ENCODE measurements around the gene SEBOX.

Gene SEBOX

DNA sequence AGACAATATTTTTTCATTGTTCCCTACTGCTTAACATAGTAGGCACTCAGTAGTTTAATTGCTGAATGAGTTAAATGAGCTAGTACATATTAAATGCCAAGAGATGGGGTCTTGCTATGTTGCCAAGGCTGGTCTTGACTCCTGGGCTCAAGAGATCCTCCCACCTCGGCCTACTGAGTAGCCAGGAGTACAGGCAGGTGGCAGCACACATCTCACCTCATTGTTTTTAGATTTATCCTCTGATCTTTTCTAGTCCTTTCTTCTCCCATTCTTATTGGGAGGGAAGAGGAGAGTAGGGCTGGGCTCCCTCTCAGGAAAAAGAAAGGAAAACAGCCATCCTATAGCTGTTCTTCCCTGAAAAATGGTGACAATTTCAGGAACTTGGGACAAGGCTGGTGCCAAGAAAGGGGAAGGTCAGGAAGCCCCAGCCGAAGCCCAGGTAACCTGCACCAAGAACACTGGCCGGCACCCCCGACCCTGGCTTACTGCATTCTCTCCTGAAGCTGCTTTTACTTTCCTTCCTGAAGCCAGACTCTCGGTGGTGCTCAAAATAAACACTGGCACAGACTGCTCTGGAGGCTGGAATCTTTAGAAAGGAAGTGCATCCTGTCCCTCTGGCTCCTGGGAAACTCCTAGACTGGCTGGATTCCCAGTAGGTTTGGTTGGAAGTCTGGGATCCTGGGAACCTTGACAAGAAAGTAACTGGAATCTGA is 26.8 kb downstream of the SEBOX start:
- DNase-seq, result no peak

DNA sequence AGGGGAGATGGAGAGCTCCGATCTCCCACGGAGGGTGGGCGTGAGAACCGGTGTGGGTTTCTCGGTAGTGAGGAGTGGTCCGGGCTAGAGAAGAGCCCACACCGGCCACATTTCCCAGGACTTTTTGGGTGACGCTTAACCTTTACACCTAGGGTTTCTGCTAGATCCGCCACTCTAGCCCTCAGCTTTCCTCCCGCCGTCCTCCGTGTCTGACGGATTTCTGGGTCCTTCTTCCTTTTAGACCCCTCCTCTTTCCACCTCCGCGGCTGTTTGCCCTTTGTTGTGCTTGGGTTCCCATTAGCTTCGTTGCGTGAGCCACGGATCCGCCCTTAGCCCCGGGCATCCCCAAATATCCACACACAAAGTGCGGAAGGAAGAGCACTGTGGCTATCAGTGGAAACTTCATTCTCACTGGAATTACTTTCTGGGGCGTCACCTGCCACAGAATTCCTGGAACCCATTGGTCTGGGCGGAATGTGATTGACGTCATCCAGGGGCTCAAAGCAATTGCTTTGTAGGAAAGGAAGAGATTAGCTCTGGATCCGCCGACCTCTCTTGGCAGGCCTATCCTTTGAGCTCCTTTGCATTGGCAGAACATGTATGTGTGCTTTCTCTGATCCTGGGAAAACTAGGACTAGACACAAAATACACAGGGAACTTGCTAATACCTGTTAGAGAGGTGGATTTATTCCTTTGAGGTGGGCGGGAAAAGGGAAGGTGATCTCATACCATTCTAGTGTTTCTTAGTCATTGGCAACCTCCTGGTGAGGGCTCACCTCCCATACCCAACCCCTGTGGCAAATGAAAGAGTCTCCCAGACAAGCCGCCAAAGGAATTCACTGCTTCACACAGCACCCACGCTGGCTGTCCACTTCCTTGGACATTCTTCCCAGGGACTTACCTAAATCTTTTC is 28.8 kb downstream of the SEBOX start:
- DNase-seq, result no peak

DNA sequence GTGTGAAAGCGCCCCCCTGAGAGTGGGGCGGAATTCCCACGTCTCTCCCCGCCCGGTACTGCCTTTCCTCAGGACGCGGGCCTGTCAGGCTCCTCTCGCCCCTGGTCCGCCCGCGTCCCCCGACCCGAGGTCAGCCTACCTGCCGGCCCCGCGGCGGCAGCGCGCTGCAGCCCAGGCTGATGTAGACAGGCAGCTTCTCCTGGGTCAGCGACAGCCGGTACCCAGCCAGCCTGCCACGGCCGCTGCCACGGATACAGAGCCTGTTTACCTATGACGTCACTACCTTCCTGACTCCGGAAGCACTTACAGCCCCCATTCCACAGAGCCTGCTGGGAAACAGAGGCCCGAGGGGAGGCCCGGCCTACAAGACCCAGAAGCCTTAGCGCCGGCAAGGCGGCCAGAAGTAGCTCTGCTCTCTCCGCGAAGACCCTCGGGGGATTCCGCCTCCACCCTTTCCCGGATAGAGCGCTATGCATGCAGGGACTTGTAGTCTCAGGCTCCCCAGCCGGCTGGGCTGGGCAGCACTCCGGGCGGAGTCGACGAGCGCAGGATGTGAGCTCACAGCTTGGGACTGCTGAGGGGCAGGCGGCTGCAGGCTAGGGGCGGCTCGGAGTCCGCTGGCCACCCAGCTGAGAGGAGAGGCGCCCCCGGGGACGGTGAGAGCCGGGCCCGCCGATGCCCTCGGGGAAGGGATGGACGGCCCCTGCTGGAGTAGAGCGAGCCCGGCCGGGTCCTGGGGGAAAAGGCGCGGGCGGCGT is 29.6 kb downstream of the SEBOX start, which contains the start of the genes IFT20 and TNFAIP1:
TSS of gene IFT20 (minus strand) at position 272 of the 758 bp plus-strand sequence. CDS start 3,487 bp downstream, outside the sequence.
TSS of gene TNFAIP1 (plus strand) at position 561 of the 758 bp plus-strand sequence. CDS start 3,761 bp downstream, outside the sequence.
- peak; percentile 96 for DNase-seq

DNA sequence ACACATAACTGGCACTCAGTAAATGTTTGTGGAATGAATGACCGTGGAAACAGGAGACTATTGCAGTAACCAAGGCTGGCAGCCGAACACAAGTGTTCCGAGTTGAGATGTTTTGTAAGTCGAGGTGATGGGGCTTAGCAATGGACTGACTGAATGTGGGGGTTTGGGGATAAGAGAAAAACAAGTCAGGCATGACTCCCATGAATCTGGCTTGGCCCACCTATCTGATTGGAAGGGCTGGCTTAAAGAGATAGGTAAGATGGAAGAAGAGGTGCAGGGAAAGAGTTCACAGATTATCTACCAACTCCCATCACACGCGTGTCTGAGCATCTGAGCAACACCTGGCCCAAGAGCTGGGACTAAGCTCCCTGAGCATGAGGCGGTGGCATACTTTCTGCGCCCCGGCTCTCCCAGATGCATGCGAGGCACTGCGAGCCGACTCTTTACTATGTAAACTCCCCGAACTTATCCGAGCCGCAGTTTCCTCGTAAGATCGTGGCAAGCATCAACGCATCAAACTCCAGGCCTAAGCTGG is 30.3 kb downstream of the SEBOX start:
- DNase-seq, result no peak

DNA sequence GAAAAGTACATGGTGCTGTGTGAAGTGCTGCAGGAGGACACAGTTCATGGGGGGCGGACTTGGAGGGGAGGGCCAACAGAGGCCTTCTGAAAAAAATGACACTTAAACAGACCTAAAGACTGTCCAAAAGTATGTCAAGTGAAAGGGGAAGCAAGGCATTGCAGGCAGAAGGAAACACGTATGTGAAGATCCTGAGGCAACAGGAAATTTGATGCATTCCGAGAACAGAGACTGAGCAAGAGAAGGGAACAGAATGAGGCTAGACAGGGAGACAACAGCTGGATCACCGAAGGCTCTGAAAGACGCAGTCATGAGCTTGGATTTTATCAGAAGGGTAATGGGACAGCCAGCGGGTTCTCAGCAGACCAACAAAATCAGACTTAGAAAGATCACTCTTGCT is 30.8 kb downstream of the SEBOX start:
- no peak for DNase-seq

DNA sequence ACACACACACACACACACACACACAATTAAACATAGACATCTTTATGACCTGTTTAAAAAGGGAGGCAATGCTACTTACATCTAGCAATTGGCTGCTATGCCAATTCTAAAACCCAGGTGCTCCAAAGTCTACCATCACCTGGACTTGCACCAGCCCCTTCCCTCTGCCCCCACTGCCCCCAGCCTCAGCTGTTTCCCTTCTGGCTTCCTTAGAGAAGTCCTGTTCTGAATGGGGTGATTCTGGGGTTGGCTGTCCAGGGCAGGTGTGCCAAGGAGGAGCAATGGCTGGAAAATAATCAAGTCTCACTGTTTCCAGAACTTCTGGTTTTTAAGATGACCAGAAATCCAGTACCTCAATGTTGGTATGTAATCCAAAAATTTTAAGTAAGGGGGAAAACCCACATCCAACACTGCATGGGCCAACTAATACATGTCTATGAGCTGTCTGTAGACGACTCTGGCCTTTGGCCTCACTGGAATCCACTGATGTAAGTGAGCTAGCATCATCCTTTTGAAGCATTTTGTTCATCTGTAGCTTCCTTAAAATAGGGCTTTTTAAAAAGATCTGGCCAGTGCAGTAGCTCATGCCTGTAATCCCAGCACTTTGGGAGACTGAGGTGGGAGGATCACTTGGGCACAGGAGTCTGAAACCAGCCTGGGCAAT is 31.8 kb downstream of the SEBOX start:
- no peak for DNase-seq

DNA sequence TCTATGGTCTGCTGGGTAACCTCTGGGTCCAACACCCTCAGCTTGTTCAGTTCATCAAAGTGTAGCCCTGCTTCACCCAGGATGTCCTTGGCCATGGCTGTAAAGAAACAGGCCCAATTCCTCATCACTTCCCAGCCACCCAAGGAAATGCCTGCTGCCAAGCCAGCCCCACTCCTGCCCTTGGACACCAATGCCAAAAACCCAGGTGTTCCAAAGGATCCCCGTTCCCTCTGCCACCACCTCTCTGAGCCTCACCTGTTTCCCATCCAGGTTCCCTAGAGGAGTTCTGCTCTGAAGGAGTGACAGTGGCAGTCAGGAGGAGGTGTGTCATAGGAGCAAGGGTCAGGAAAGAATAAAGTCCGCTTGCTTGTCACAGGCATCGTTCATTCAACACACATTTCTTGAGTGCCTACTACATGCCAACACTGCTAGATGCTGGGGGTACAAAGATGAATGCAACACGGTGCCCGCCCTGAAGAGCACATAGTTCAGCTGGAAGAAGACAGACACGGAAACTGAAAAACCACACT is 33.0 kb downstream of the SEBOX start:
- DNase-seq, result no peak

DNA sequence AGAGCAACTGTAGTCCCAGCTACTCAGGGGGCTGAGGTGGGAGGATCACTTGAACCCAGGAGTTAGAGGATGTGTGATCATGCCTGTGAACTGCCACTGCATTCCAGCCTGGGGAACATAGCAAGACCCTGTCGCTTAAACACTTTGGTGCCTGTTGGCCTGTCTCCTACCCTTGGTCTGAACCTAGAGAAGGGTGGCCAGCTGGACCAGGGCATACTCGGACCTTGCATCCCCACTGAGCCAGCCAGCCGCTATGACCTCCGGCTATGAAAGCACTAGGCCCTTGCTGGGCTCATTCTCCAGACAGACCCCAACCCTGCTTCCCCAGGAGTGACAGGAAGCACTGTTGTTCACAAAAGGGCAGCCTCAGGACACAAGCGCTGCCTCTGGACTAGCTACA is 34.3 kb downstream of the SEBOX start:
- no peak for DNase-seq

DNA sequence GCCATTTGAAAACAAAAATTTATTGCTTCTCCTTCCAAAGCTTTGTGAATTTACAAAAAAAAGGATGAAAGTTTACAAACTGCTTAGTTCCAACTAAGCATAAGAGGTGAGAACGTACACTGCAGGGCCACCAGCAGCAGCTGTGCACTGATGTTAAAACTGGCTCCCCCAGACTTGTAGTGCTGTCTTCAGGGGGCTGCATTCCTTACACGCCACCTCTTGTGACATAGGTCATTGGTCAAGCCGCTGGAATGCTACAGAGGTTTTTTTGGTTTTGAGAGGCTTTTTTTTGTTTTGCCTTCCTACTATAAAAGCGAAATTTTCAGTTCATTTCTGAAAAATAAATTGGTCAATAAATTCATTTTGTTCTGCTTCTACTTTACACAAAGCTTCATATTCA is 36.7 kb downstream of the SEBOX start:
- DNase-seq, result no peak

DNA sequence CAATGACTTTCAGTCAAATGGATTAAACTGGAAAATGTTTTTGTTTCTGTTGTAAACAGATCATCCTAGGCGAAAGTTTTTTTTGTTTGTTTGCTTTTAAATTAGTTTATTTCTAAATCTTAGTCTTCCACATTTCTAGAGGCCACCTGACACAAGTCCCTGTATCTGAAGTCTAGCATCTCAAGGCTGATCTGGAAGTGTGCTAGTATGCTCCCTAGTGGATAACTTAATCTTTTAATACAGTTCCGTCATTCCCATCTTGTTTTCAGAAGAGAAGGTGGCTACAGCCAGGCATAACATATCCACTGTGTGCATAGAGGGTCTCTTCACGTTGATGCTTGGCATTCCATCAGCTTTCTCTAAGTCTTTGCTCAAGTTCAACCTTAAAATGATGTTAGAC is 37.3 kb downstream of the SEBOX start:
- DNase-seq, result no peak

DNA sequence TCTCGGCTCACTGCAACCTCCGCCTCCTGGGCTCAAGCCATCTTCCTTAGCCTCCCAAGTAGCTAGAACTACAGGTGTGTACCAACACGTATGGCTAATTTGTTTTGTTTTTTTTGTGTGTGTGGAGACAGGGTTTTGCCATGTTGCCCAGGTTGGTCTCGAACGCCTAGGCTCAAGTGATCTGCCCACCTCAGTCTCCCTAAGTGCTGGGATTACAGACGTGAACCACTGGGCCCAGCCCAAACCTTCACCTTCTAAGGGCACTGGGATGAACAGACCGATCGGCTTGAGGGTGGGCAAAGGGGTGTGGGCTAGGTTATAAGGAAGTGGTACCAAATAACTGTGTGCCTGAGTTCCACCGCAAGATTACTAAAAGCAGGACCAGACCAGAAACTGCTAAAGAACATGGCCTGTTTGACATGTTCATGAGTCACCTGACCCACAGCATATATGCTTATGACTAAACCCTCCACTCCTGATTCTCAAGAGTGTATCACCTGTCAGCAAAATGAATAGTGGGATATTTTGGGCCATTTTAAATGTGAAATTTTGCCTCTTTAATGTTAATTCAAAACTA is 37.9 kb downstream of the SEBOX start:
- no peak for DNase-seq

DNA sequence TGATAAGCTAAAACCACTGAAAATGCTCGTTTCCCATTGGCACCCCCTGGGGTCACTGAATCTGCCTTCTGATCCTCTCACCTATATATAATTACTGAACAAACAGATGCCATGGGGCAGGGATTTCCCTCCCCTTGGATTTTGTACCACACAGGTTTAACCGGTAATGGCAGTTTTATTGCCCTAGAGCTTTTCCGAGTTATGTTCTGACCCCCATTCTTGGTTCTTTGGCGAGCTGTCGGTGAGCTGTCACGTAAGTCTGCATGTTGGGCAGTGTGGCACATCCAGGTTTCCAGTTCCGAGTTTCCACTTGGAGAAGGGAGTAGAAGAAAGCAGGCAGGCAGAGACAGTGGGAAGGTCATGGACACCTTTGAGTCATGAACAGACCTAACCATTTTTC is 38.9 kb downstream of the SEBOX start:
- no peak for DNase-seq

DNA sequence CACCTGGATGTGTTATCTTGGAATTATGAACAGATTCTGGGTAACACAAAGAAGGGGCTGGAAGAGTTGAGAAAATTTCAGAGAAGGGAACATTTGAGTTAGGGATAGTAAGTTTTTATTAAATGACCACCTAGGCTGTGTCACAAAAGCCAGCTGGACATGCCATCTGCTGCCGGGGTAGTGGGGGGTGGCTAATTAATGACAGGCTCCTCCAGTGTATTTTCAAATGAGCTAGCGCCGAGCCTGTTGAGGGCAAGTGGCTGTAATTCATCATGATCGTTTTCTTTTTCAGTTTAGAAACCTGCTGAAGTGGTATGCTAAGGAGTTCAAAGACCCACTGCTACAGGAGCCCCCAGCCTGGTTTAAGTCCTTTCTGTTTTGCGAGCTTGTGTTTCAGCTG is 39.8 kb downstream of the SEBOX start:
- no peak for DNase-seq

DNA sequence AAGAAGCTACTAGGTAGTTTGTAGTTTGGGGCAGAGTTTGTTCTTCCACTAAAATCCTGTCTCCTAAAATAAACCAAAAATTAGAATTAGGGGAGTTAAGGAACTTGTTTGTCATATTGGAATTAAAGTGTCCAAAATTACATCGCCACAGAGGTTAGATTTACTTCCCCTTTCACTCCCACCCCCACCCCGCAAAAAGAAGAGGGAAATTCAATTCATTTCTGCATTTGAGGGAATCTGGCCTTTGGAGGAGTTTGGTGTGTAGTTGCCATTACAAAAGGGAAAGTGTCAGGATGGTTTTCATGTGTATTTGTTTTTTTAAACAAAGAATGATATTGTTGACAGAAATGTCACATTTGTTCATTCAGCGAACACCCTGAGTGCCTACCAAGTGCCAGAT is 40.2 kb downstream of the SEBOX start:
- no peak for DNase-seq

DNA sequence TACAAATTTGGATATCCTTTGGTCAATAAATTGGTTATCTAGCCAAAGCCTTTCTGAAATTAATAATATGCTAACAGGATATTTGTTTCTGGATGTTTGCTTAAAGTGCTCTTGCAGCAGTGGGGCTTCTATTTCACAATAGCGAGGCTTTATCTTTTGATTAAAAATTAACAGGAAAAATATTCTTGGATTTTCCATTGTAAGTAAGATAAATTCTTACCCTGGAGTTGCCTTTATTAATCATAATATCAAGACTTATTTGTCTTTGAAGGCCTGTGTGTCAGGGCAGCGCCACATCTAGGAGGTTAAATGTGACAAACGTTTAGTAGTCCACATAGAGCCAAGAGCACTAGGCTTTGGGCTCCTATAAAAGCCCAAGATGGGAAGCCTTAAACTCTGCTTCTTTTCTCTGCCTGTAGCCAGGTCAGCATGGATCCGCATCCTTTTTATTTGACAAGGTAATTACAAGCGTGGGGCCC is 40.7 kb downstream of the SEBOX start:
- no peak for DNase-seq

DNA sequence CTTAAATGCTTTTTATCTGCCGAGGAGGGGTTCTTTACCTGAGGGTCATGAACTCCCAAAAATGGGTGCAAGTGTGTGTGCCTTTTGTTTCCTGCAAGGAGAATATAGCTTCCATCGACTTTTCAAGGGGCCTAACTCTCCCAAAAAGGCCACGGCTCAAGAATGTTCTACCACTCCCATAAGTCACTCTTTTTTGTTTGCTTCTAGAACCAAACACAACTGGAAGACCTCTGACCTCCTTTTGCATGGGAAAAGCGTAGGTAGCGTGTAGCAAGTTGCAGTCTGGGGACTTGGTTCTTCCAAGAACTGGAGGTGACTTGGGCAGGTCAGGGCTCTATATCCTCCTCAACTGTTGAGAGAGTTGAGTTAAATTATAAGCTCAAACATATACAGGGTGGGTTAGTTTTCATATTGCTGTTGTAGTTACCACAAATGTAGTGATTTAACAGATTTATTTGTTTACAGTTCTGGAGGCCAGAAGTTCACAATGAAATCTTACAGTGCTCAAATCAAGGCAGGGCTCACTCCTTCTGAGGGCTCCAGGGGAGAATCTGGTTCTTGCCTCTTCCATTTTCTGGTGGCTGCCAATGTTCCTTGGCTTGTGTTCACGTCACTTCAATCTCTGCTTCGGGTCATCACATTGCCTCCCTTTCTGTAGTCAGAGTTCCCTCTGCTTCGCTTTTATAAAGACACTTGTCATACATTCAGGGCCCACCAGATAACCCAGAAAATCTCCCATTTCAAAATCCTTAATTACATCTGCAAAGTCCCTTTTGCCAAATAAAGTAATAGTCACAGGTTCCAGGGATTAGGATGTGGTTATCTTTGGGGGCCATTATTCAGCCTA is 44.6 kb downstream of the SEBOX start:
- no peak for DNase-seq

DNA sequence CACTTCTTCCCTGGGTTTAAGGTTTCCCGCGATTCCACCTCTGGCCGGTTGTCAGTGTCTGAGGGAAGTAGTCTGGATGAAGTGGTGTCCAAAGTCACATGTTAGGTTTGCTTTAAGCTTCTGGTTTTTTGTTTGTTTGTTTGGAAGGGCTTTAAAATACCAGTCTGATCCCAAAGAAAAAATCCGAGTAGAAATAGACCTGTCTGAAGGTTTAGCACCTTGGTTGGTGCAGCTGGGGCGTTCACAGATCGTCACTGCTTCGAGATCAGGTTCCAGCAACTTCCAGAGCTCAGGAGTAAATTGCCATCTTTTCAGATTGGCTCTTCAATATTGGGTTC is 45.4 kb downstream of the SEBOX start:
- DNase-seq, result no peak

DNA sequence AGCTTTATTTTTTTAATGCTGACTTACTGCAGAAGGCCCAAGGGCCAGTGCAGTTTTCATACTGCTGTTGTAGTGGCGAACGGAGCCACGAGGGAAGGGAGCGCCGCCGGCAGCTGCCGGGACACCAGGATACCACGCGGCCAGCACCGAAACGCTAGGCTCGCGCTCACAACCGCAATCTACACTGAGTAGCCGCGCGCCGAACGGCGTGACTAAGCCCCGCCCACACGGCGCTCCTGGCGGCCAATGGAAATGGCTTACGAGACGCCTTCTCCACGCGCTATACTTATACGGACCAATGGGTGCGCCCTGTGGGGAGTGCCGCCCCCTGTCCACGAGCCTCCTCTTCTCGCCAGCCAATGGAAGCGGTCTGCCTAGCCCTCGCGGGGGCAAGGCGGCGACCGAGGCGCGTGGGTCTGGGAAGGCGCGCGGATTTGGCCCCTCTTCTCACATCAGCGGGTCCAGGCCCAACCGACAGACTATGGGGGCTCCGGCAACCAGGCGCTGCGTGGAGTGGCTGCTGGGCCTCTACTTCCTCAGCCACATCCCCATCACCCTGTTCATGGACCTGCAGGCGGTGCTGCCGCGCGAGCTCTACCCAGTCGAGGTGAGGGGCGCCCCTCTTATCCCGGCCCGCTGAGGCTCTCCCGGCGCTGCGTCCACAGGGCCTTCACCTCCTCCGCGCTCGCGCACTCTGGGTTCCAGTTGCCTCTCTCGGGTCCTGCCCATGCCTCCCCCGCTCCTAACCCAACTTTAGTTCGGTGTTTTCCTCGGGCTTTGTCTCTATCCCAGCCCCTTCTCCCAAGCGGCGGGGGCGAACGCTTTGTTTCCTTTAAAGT is 46.0 kb downstream of the SEBOX start, which contains the start of gene TMEM97:
TSS of gene TMEM97 (plus strand) at position 442 of the 839 bp plus-strand sequence. CDS start at position 482, 40 bp downstream.
- DNase-seq, result peak; percentile 91

DNA sequence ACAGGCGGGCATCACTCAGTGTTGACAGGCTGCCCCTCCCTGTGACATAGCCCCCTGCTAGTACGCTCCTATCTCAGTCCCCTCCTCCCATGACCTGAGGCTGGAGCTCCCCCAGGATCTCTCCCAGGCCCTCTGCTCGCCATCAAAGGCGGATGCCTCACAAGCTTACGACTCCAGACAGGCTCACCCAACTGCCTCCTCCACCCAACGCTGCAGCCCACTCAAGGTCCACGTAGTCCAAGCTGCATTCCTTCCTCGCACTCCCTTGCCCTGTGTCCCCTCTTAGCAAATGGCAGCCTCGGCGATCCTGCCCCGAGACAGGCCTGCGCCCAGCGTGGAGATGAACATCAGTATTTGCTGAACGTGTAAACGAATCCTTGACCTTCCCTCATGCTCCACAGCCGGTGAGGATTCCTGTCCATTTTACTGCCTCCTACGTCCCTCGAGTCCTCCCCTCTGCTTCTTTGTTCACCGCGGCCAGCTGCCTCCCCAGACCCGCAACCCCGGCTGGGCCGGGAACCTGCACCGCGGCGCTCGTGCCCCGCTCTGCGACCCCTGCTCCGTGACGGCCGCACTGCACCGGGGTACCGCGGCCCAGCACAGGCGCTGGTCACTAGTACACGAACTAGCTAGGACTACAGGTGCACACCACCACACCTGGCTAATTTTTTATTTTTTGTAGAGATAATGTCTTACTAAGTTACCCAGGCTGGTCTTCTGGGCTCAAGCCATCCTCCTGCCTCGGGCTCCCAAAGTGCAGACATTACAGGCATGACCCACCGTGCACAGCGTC is 46.8 kb downstream of the SEBOX start:
- DNase-seq, result no peak
